SU-DHL-6 (cell line): ENCODE data around the gene FBLN5.

ENCODE experiments used
- EZH2phosphoT487 ChIP-seq: fragments of 200-600 bp; sonication (generic), shearing (Covaris generic); conservative IDR thresholded peaks from 2 replicates; pipeline ENCODE4 v1.6.1; 2018; ENCODE audit warnings: mild to moderate bottlenecking, antibody characterized with exemption, low read length, moderate library complexity, mixed read lengths
- TF ChIP-seq, protein P1 (sequence below): fragments of 200-600 bp; sonication (generic); IDR thresholded peaks from one replicate; pipeline ENCODE4 v1.5.1; 2017; ENCODE audit warnings: antibody characterized with exemption, mild to moderate bottlenecking, low read length, moderate library complexity; ENCODE audit not compliant: insufficient read depth, poor library complexity, severe bottlenecking

DNA sequence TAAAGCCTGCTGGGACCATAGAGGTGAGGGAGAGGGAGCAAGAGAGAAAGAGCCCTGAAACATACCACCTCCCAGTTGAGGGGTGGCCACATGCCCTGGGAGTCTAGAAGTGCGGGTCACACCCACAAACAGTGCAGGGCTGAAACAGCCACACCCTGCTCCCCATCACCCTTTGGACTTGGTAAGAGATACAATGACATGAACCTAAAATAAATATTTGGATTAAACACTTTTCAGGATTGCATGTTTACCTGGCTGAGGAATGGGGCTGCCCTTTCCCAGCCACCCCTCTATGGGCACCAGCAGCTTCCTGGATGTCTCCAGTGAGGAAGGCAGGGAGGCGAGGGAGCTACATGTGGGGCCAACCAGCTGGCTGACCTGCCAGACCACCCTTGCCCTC, 41.1 kb downstream of the FBLN5 start:
- no peak for TF ChIP-seq EZH2phosphoT487
- TF ChIP-seq, protein P1, sequence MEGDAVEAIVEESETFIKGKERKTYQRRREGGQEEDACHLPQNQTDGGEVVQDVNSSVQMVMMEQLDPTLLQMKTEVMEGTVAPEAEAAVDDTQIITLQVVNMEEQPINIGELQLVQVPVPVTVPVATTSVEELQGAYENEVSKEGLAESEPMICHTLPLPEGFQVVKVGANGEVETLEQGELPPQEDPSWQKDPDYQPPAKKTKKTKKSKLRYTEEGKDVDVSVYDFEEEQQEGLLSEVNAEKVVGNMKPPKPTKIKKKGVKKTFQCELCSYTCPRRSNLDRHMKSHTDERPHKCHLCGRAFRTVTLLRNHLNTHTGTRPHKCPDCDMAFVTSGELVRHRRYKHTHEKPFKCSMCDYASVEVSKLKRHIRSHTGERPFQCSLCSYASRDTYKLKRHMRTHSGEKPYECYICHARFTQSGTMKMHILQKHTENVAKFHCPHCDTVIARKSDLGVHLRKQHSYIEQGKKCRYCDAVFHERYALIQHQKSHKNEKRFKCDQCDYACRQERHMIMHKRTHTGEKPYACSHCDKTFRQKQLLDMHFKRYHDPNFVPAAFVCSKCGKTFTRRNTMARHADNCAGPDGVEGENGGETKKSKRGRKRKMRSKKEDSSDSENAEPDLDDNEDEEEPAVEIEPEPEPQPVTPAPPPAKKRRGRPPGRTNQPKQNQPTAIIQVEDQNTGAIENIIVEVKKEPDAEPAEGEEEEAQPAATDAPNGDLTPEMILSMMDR = no peak
